Kidney epithelial cell (primary cell): ENCODE measurements around the gene UXS1. TPM values are rescaled to one million over a fixed set of nuclear protein-coding genes. Genes with fewer than 3 reads are reported as not detected.

Source experiments
- DNase-seq: peaks from one replicate; pipeline ENCODE4 v3.0.0-alpha.2; 2010; ENCODE audit warnings: low read depth
- H3K27me3 ChIP-seq: 2 replicates; pipeline ENCODE4 v1.6.0; 2011; ENCODE audit warnings: low read length; ENCODE audit not compliant: control insufficient read depth, insufficient read depth
- H3K36me3 ChIP-seq: 2 replicates; pipeline ENCODE4 v1.5.1; 2011; ENCODE audit warnings: low read length; ENCODE audit not compliant: control insufficient read depth, insufficient read depth
- H3K4me3 ChIP-seq: 2 replicates; pipeline ENCODE4 v1.5.1; 2011; ENCODE audit warnings: low read depth, mild to moderate bottlenecking, control low read depth, low read length
- CTCF ChIP-seq: IDR thresholded peaks from 2 replicates; pipeline ENCODE4 v1.5.1; 2011; ENCODE audit warnings: mild to moderate bottlenecking, moderate library complexity, low read length, control low read depth, inconsistent platforms; ENCODE audit not compliant: insufficient read depth, poor library complexity, severe bottlenecking
- total RNA-seq: library from RNA; depleted of rRNA; stranded (reverse); fragments of >200 nt; gene quantifications from 2 replicates; pipeline ENCODE4 v1.2.3, GENCODE V29; 2015

UXS1 gene
- total RNA-seq, 1 donor from 2014 or later = 73.3 TPM

- TF ChIP-seq CTCF = no peak
- H3K36me3 ChIP-seq = peaks cover under 1% of the 10 kb centered on the region
- no peaks in the 10 kb centered on the region for H3K27me3 ChIP-seq
- H3K4me3 ChIP-seq = no peak overlapping the region
- DNase-seq = no peak
Measured at GRCh38 chr2:106158131-106158530, 36.0 kb downstream of the UXS1 start.

GRCh38 chr2:106157416-106157815, 36.7 kb downstream of the UXS1 start:
- no peak for DNase-seq
- peaks cover 1% of the 10 kb centered on the region for H3K36me3 ChIP-seq
- no peaks in the 10 kb centered on the region for H3K27me3 ChIP-seq
- TF ChIP-seq CTCF = no peak
- no peak overlapping the region for H3K4me3 ChIP-seq

GRCh38 chr2:106156305-106157296, 37.5 kb downstream of the UXS1 start:
- H3K4me3 ChIP-seq = no peak overlapping the region
- no peak for TF ChIP-seq CTCF
- no peak for DNase-seq
- no peaks in the 10 kb centered on the region for H3K27me3 ChIP-seq
- H3K36me3 ChIP-seq = peaks cover 1% of the 10 kb centered on the region

GRCh38 chr2:106153781-106154180, 40.3 kb downstream of the UXS1 start:
- Histone ChIP-seq H3K27me3 (no peaks in the 10 kb centered on the region), H3K36me3 (peaks cover 1% of the 10 kb centered on the region), H3K4me3 (no peak overlapping the region)
- no peak for TF ChIP-seq CTCF
- no peak for DNase-seq

- DNase-seq = no peak
- Histone ChIP-seq H3K36me3 (peaks cover 2% of the 10 kb centered on the region), H3K27me3 (no peaks in the 10 kb centered on the region), H3K4me3 (no peak overlapping the region)
- no peak for TF ChIP-seq CTCF
Measured at GRCh38 chr2:106147665-106148064, 46.4 kb downstream of the UXS1 start.
